Neuronal stem cell (in vitro differentiated cells): Measurements from ENCODE around the gene WNT10A.

Experiments used
- DNase-seq: peaks from one replicate; pipeline ENCODE4 v3.0.0-alpha.2; 2013; ENCODE audit warnings: low spot score
- H2AFZ ChIP-seq: one replicate; pipeline ENCODE4 v1.6.1; 2013; ENCODE audit warnings: mild to moderate bottlenecking, low read length, inconsistent platforms
- H2AK5ac ChIP-seq: 2 replicates; pipeline ENCODE4 v1.6.1; 2013; ENCODE audit warnings: low read depth, mild to moderate bottlenecking, inconsistent platforms, low read length, moderate library complexity, mixed read lengths
- H2BK120ac ChIP-seq: 2 replicates; pipeline ENCODE4 v1.6.1; 2013; ENCODE audit warnings: low read depth, mild to moderate bottlenecking, inconsistent platforms, low read length, moderate library complexity, mixed read lengths
- H2BK12ac ChIP-seq: one replicate; pipeline ENCODE4 v1.6.1; 2013; ENCODE audit warnings: low read length, inconsistent platforms
- H2BK15ac ChIP-seq: 2 replicates; pipeline ENCODE4 v1.6.1; 2013; ENCODE audit warnings: mild to moderate bottlenecking, low read length, inconsistent platforms, mixed read lengths
- H2BK5ac ChIP-seq: one replicate; pipeline ENCODE4 v1.6.1; 2013; ENCODE audit warnings: inconsistent platforms, mild to moderate bottlenecking, low read length, moderate library complexity
- H3K14ac ChIP-seq: one replicate; pipeline ENCODE4 v1.6.1; 2013; ENCODE audit warnings: low read length, inconsistent platforms
- H3K18ac ChIP-seq: 2 replicates; pipeline ENCODE4 v1.6.1; 2013; ENCODE audit warnings: low read length, inconsistent platforms
- H3K23ac ChIP-seq: 2 replicates; pipeline ENCODE4 v1.6.1; 2013; ENCODE audit warnings: low read depth, mild to moderate bottlenecking, mixed read lengths, low read length, inconsistent platforms; ENCODE audit not compliant: poor library complexity
- H3K27ac ChIP-seq: replicated peaks from 3 replicates; pipeline ENCODE4 v1.5.1; 2013; ENCODE audit warnings: low read length, inconsistent platforms
- H3K27me3 ChIP-seq, 3 experiments: 2 replicates each; pipeline ENCODE4 v1.6.1; 2013; ENCODE audit warnings: low read length in 3 of 3, mild to moderate bottlenecking in 2 of 3, inconsistent platforms in 1 of 3, low read depth in 1 of 3, mixed read lengths in 1 of 3, moderate library complexity in 1 of 3; ENCODE audit not compliant: control insufficient read depth in 3 of 3, insufficient read depth in 3 of 3
- H3K36me3 ChIP-seq, 2 donors: replicated peaks in 1 of 2; 2 replicates each; pipeline ENCODE4 v1.6.1; 2013; ENCODE audit warnings: low read length in 2 of 2; ENCODE audit not compliant: control insufficient read depth in 2 of 2, insufficient read depth in 2 of 2
- H3K4ac ChIP-seq: 2 replicates; pipeline ENCODE4 v1.6.1; 2013; ENCODE audit warnings: inconsistent platforms, mild to moderate bottlenecking, low read length, moderate library complexity
- H3K4me1 ChIP-seq, 2 donors: 1 replicate in 1 of 2; 2 replicates in 1 of 2; pipeline ENCODE4 v1.6.1; 2013; ENCODE audit warnings: low read length in 2 of 2, low read depth in 1 of 2; ENCODE audit not compliant: control insufficient read depth in 2 of 2, insufficient read depth in 1 of 2
- H3K4me2 ChIP-seq: one replicate; pipeline ENCODE4 v1.6.1; 2013; ENCODE audit warnings: mild to moderate bottlenecking, low read length, inconsistent platforms; ENCODE audit not compliant: insufficient read depth, poor library complexity, severe bottlenecking
- H3K4me3 ChIP-seq, 2 donors: 2 replicates each; pipeline ENCODE4 v1.5.1; 2013; ENCODE audit warnings: low read length in 2 of 2, mild to moderate bottlenecking in 2 of 2, inconsistent platforms in 1 of 2, moderate library complexity in 1 of 2
- H3K79me1 ChIP-seq: one replicate; pipeline ENCODE4 v1.6.1; 2013; ENCODE audit warnings: low read depth, mild to moderate bottlenecking, inconsistent platforms, low read length, moderate library complexity
- H3K9ac ChIP-seq: one replicate; pipeline ENCODE4 v1.6.1; 2013; ENCODE audit warnings: mild to moderate bottlenecking, low read depth, low read length, inconsistent platforms; ENCODE audit not compliant: poor library complexity
- H3K9me3 ChIP-seq, 2 donors: replicated peaks in 1 of 2; 2 replicates each; pipeline versions ENCODE3 to v1.6.1; 2013; ENCODE audit warnings: low read length in 2 of 2, mild to moderate bottlenecking in 2 of 2, inconsistent platforms in 1 of 2, low read depth in 1 of 2, mixed read lengths in 1 of 2, moderate library complexity in 1 of 2; ENCODE audit not compliant: control insufficient read depth in 2 of 2, insufficient read depth in 1 of 2
- H4K8ac ChIP-seq: one replicate; pipeline ENCODE4 v1.6.1; 2013; ENCODE audit warnings: low read depth, mild to moderate bottlenecking, inconsistent platforms, low read length, moderate library complexity
- H4K91ac ChIP-seq: one replicate; pipeline ENCODE4 v1.6.1; 2013; ENCODE audit warnings: low read length, low read depth, mild to moderate bottlenecking, inconsistent platforms; ENCODE audit not compliant: poor library complexity
- WGBS, 2 donors: extraction: QIAGEN DNeasy Blood & Tissue Kit; methylation state at CpG; one replicate each; pipeline ENCODE4 v1.1.7; 2013; ENCODE audit warnings: missing lambda C conversion rate in 2 of 2, mixed read lengths in 1 of 2; ENCODE audit not compliant: insufficient read length in 2 of 2, insufficient replicate concordance in 1 of 2; ENCODE audit errors: extremely low coverage in 2 of 2; 5-methylcytosine and 5-hydroxymethylcytosine counted together

Gene WNT10A

DNA sequence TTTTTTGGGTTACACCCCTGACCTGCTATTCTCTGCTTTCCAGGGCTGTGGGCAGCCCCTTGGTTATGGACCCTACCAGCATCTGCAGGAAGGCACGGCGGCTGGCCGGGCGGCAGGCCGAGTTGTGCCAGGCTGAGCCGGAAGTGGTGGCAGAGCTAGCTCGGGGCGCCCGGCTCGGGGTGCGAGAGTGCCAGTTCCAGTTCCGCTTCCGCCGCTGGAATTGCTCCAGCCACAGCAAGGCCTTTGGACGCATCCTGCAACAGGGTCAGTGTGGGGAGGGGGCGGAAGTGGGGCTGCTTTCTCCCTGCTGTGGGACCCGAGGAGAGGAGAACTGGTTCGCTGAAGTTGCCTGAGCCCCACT lies 9.7 kb upstream of the WNT10A start:
- Histone ChIP-seq H3K14ac (no peak overlapping the region), H3K27ac (no peak overlapping the region), H3K4me1 (no peaks in the 10 kb centered on the region), H2BK120ac (no peak overlapping the region), H4K8ac (no peak overlapping the region), H3K4me3 (no peak overlapping the region), H3K4ac (no peak overlapping the region), H3K36me3 (no peaks in the 10 kb centered on the region), H2BK15ac (no peak overlapping the region), H3K27me3 (peaks cover 43 to 98% (median 94%) of the 10 kb centered on the region in 3 experiments), H3K79me1 (no peaks in the 10 kb centered on the region), H2BK12ac (no peak overlapping the region), H3K4me2 (no peak overlapping the region), H3K9me3 (peaks cover 0 to 8% of the 10 kb centered on the region in 2 donors), H2AK5ac (no peak overlapping the region), H3K9ac (peak overlapping the region; percentile 9), H3K23ac (peak overlapping the region; percentile 8), H4K91ac (no peak overlapping the region), H3K18ac (peak overlapping the region; percentile 5), H2BK5ac (no peak overlapping the region), H2AFZ (no peak overlapping the region)
- DNase-seq, result no peak
- WGBS, 2 donors, result no CpG with 5 or more reads among the region's 18 CpGs

DNA sequence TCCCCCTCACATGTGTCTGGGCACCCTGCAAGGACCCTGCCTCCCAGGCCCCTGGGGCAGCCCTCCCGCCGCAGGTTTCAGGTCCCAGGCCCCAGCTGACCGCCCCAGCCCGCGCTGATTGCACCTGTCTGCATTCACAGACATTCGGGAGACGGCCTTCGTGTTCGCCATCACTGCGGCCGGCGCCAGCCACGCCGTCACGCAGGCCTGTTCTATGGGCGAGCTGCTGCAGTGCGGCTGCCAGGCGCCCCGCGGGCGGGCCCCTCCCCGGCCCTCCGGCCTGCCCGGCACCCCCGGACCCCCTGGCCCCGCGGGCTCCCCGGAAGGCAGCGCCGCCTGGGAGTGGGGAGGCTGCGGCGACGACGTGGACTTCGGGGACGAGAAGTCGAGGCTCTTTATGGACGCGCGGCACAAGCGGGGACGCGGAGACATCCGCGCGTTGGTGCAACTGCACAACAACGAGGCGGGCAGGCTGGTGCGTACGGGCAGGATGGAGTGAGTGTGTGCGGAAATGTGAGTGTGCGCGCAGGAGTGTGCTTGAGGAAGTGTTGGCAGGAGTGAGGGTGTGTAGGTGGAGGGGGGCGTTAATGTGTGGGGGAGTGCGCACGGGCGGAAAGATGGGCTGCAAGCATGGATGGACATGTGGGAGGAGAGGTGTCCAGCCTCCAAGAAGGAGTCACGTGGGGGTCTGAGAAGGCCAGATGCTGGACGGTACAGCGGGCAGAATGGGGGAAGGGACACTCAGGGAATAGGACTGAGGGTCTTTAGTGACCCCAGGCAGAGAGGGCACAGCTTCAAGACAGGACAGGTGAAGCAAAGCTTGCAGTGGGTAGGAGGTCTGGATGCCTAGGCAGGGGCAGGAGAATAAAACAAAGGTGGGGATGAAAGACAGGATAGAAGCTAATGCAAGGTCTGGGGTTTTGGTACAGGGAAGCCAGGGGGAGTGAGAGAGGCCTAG lies 9.0 kb upstream of the WNT10A start:
- H2BK12ac ChIP-seq, result no peak overlapping the region
- H3K14ac ChIP-seq, result no peak overlapping the region
- peak overlapping the region; percentile 79 for H3K9ac ChIP-seq
- no peak overlapping the region for H2AFZ ChIP-seq
- H2AK5ac ChIP-seq, result no peak overlapping the region
- H3K18ac ChIP-seq, result peak overlapping the region; percentile 46
- WGBS, 2 donors, result no CpG with 5 or more reads among the region's 60 CpGs
- H3K4me1 ChIP-seq, result no peaks in the 10 kb centered on the region
- no peaks in the 10 kb centered on the region for H3K79me1 ChIP-seq
- H3K27ac ChIP-seq, result no peak overlapping the region
- DNase-seq, result no peak
- peaks cover 0 to 8% of the 10 kb centered on the region in 2 donors for H3K9me3 ChIP-seq
- H3K4me3 ChIP-seq, result peak overlapping the region in 1 of 2 donors; percentile 1
- no peak overlapping the region for H3K4me2 ChIP-seq
- H2BK5ac ChIP-seq, result no peak overlapping the region
- no peak overlapping the region for H2BK120ac ChIP-seq
- H3K36me3 ChIP-seq, result no peaks in the 10 kb centered on the region
- H2BK15ac ChIP-seq, result no peak overlapping the region
- no peak overlapping the region for H3K4ac ChIP-seq
- peak overlapping the region; percentile 10 for H3K23ac ChIP-seq
- H3K27me3 ChIP-seq, result peaks cover 43 to 99% (median 93%) of the 10 kb centered on the region in 3 experiments
- H4K91ac ChIP-seq, result no peak overlapping the region
- no peak overlapping the region for H4K8ac ChIP-seq

DNA sequence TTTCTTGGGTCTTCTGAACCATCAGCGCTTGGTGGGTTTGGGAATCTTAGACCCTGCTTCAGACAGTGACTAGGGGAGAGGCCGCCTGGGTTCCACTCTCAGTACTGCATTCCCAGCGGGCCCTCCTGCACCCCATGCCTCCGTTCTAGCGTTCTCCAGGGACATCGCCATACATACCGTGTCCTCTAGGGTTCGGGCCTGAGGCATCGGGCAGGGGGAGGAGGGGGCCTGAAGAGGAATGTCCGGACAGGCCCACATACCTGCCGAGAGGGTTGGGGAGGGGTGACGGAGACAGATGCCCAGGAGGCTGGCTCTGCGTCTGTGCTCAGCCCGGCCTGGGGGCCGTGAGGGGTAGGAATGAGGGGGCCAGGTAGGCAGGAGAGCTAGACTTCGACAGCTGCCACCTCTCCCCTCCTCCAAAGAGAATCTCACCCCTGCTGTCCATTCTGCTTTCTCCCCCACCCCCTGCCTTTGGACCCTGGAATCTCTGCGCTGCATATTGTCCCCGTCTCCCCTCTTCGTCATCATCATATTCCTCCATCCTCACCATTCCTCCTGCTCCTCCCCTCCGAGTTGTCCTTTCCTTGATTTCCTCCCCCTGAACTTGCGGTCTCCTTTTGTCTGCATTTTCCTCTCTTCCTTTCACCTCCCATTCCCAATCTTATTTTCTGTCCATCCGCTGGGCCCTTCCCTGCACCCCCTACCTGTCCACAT lies 7.8 kb upstream of the WNT10A start:
- peak overlapping the region; percentile 81 for H3K18ac ChIP-seq
- no peak overlapping the region for H3K23ac ChIP-seq
- peaks cover 0 to 4% of the 10 kb centered on the region in 2 donors for H3K4me1 ChIP-seq
- no peak overlapping the region for H4K91ac ChIP-seq
- H3K79me1 ChIP-seq, result no peaks in the 10 kb centered on the region
- peak overlapping the region in 1 of 2 donors; percentile 42 for H3K4me3 ChIP-seq
- no peak overlapping the region for H4K8ac ChIP-seq
- H3K27ac ChIP-seq, result no peak overlapping the region
- H2BK120ac ChIP-seq, result no peak overlapping the region
- H2BK5ac ChIP-seq, result no peak overlapping the region
- H3K9me3 ChIP-seq, result peaks cover 0 to 8% of the 10 kb centered on the region in 2 donors
- no peak overlapping the region for H2AK5ac ChIP-seq
- H2BK15ac ChIP-seq, result no peak overlapping the region
- WGBS, 2 donors, result no CpG with 5 or more reads among the region's 22 CpGs
- H3K27me3 ChIP-seq, result peaks cover 43 to 99% (median 93%) of the 10 kb centered on the region in 3 experiments
- H2BK12ac ChIP-seq, result no peak overlapping the region
- no peak overlapping the region for H3K4me2 ChIP-seq
- no peak for DNase-seq
- H3K4ac ChIP-seq, result no peak overlapping the region
- H2AFZ ChIP-seq, result peak overlapping the region; percentile 56
- H3K14ac ChIP-seq, result peak overlapping the region; percentile 17
- no peak overlapping the region for H3K9ac ChIP-seq
- H3K36me3 ChIP-seq, result no peaks in the 10 kb centered on the region
